SK-N-SH (cell line): Measurements from ENCODE around the gene KLK5. TPM values are rescaled to one million over a fixed set of nuclear protein-coding genes. Genes with fewer than 3 reads are reported as not detected.

ENCODE experiments used
- CTCF ChIA-PET: fragments of 300-600, 350-600 bp; formaldehyde crosslinking; extraction: SDS; loops from one replicate; lab custom pipeline; 2021; lab: Yijun Ruan, JAX
- POLR2A ChIA-PET: fragments of 350-600 bp; sonication (Branson Sonifier 250); formaldehyde crosslinking; extraction: SDS; loops from one replicate; lab custom pipeline; 2020; ENCODE audit warnings: antibody characterized with exemption, inconsistent platforms; lab: Yijun Ruan, JAX
- DNase-seq: peaks from one replicate; pipeline ENCODE4 v3.0.0; 2012
- H2AFZ ChIP-seq: fragments of 200-600 bp; sonication (generic); 2 replicates; pipeline ENCODE4 v1.8.1; 2016; ENCODE audit warnings: antibody characterized with exemption, mild to moderate bottlenecking, low read depth
- H3F3A ChIP-seq: fragments of 200-600 bp; sonication (generic); replicated peaks from 2 replicates; pipeline ENCODE3; 2016; ENCODE audit warnings: antibody characterized with exemption, mild to moderate bottlenecking; ENCODE audit not compliant: insufficient read depth
- H3K27ac ChIP-seq, 2 experiments: fragments of 200-500 bp in 1 of 2; fragments of 200-600 bp in 1 of 2; sonication (Bioruptor generic) in 1 of 2; sonication (generic), shearing (Covaris generic) in 1 of 2; 2 replicates each; pipeline versions ENCODE4 v1.5.1 to v1.6.1; 2014 to 2016; ENCODE audit warnings: low read depth in 2 of 2, inconsistent platforms in 1 of 2, low read length in 1 of 2, mild to moderate bottlenecking in 1 of 2, mixed read lengths in 1 of 2
- H3K27me3 ChIP-seq: fragments of 200-600 bp; sonication (generic), shearing (Covaris generic); 2 replicates; pipeline ENCODE4 v1.6.1; 2016; ENCODE audit warnings: mixed run types; ENCODE audit not compliant: insufficient read depth
- H3K36me3 ChIP-seq, 2 experiments: fragments of 200-500 bp in 1 of 2; fragments of 200-600 bp in 1 of 2; sonication (Bioruptor generic) in 1 of 2; sonication (generic) in 1 of 2; replicated peaks in 1 of 2; 2 replicates each; pipeline versions ENCODE3 to v1.5.1; 2014 to 2016; ENCODE audit warnings: low read length in 1 of 2, mild to moderate bottlenecking in 1 of 2; ENCODE audit not compliant: insufficient read depth in 2 of 2, control insufficient read depth in 1 of 2
- H3K4me1 ChIP-seq, 2 experiments: fragments of 200-500 bp in 1 of 2; fragments of 200-600 bp in 1 of 2; sonication (Bioruptor generic) in 1 of 2; sonication (generic), shearing (Covaris generic) in 1 of 2; 2 replicates each; pipeline versions ENCODE4 v1.5.1 to v1.6.1; 2014 to 2016; ENCODE audit warnings: low read depth in 1 of 2, low read length in 1 of 2, mixed run types in 1 of 2; ENCODE audit not compliant: insufficient read depth in 2 of 2, control insufficient read depth in 1 of 2
- H3K4me2 ChIP-seq: fragments of 200-600 bp; sonication (generic), shearing (Covaris generic); 2 replicates; pipeline ENCODE4 v1.6.1; 2017; ENCODE audit warnings: mixed run types
- H3K4me3 ChIP-seq, 2 experiments: fragments of 200-500 bp in 1 of 2; fragments of 200-600 bp in 1 of 2; sonication (Bioruptor generic) in 1 of 2; sonication (generic), shearing (Covaris generic) in 1 of 2; 2 replicates each; pipeline versions ENCODE4 v1.5.1 to v1.8.1; 2014 to 2016; ENCODE audit warnings: low read depth in 2 of 2, inconsistent platforms in 1 of 2, low read length in 1 of 2, mild to moderate bottlenecking in 1 of 2, mixed read lengths in 1 of 2, moderate library complexity in 1 of 2
- H3K79me2 ChIP-seq: fragments of 200-600 bp; sonication (generic); 2 replicates; pipeline ENCODE4 v1.8.1; 2017; ENCODE audit warnings: mild to moderate bottlenecking; ENCODE audit not compliant: insufficient read depth
- H3K9ac ChIP-seq: fragments of 200-600 bp; sonication (generic); 2 replicates; pipeline ENCODE4 v1.6.1; 2017; ENCODE audit warnings: mixed run types
- H3K9me2 ChIP-seq: fragments of 200-600 bp; sonication (generic); 2 replicates; pipeline ENCODE4 v1.6.1; 2017; ENCODE audit warnings: mixed run types
- H3K9me3 ChIP-seq: fragments of 200-600 bp; sonication (generic); 2 replicates; pipeline ENCODE4 v1.6.1; 2017; ENCODE audit warnings: mixed run types, mild to moderate bottlenecking, moderate library complexity
- H4K20me1 ChIP-seq: fragments of 200-600 bp; sonication (generic); 2 replicates; pipeline ENCODE4 v1.6.1; 2017; ENCODE audit warnings: mild to moderate bottlenecking, mixed run types; ENCODE audit not compliant: insufficient read depth
- ELF1 ChIP-seq: IDR thresholded peaks from 2 replicates; pipeline ENCODE4 v1.4.0; 2012
- EP300 ChIP-seq, 2 experiments: IDR thresholded peaks; 2 replicates each; pipeline versions ENCODE4 v1.4.0 to v1.6.1; 2012; ENCODE audit warnings: borderline replicate concordance in 1 of 2, low read depth in 1 of 2, low read length in 1 of 2
- EZH2phosphoT487 ChIP-seq: fragments of 200-600 bp; sonication (generic); IDR thresholded peaks from 2 replicates; pipeline ENCODE4 v1.6.1; 2017; ENCODE audit warnings: low read depth, mixed run types, mild to moderate bottlenecking, antibody characterized with exemption, moderate library complexity, borderline replicate concordance
- FOSL2 ChIP-seq: IDR thresholded peaks from 2 replicates; pipeline ENCODE4 v1.4.0; 2012; ENCODE audit warnings: low read depth, mild to moderate bottlenecking, moderate library complexity, borderline replicate concordance
- FOXJ3 ChIP-seq: sonication (generic); formaldehyde crosslinking; IDR thresholded peaks from 2 replicates; pipeline ENCODE4 v1.5.1; 2020; ENCODE audit warnings: mild to moderate bottlenecking, missing genetic modification reagents
- FOXM1 ChIP-seq: IDR thresholded peaks from 2 replicates; pipeline ENCODE4 v1.4.0; 2012; ENCODE audit warnings: low read depth, mild to moderate bottlenecking
- GATA2 ChIP-seq: sonication (generic); formaldehyde crosslinking; IDR thresholded peaks from 2 replicates; pipeline ENCODE4 v1.5.0; 2020; ENCODE audit warnings: mild to moderate bottlenecking, missing genetic modification reagents
- MAX ChIP-seq: IDR thresholded peaks from 2 replicates; pipeline ENCODE4 v1.4.0; 2012; ENCODE audit warnings: low read depth
- NRF1 ChIP-seq: IDR thresholded peaks from 2 replicates; pipeline ENCODE4 v1.6.1; 2012; ENCODE audit warnings: low read depth, mild to moderate bottlenecking, low read length
- POLR2AphosphoS5 ChIP-seq: IDR thresholded peaks from 2 replicates; pipeline ENCODE4 v1.6.1; 2012; ENCODE audit warnings: low read depth, low read length
- RAD21 ChIP-seq: IDR thresholded peaks from 2 replicates; pipeline ENCODE4 v1.6.1; 2012; ENCODE audit warnings: mild to moderate bottlenecking, low read length
- RFX5 ChIP-seq: IDR thresholded peaks from 2 replicates; pipeline ENCODE4 v1.6.1; 2012; ENCODE audit warnings: mild to moderate bottlenecking, improper control_type of control experiment, low read length
- SIN3A ChIP-seq: IDR thresholded peaks from 2 replicates; pipeline ENCODE4 v1.6.1; 2012; ENCODE audit warnings: low read depth, mild to moderate bottlenecking, low read length, moderate library complexity, borderline replicate concordance
- SMC3 ChIP-seq: IDR thresholded peaks from 2 replicates; pipeline ENCODE4 v1.6.1; 2012; ENCODE audit warnings: low read depth, low read length, improper control_type of control experiment
- TCF12 ChIP-seq: IDR thresholded peaks from 2 replicates; pipeline ENCODE4 v1.4.0; 2012
- TEAD4 ChIP-seq: IDR thresholded peaks from 2 replicates; pipeline ENCODE4 v1.4.0; 2012; ENCODE audit warnings: mild to moderate bottlenecking, borderline replicate concordance; ENCODE audit not compliant: insufficient read depth
- USF2 ChIP-seq: fragments of 150-350 bp; IDR thresholded peaks from 2 replicates; pipeline ENCODE4 v1.6.1; 2017; ENCODE audit warnings: antibody characterized with exemption, low read length, low read depth, borderline replicate concordance
- YY1 ChIP-seq: IDR thresholded peaks from 2 replicates; pipeline ENCODE4 v1.4.0; 2012; ENCODE audit warnings: low read depth, mild to moderate bottlenecking
- WGBS: methylation state at CpG from one replicate; pipeline ENCODE4 v1.1.6; 2017; ENCODE audit warnings: low lambda C conversion rate; 5-methylcytosine and 5-hydroxymethylcytosine counted together
- polyA plus RNA-seq, 3 experiments: library from polyadenylated mRNA; depleted of rRNA; stranded (reverse); fragments of >200 nt; gene quantifications; 2 replicates each; pipeline ENCODE4 v1.2.3, GENCODE V29; 2012
- TF ChIP-seq, protein P1 (sequence below): IDR thresholded peaks from 2 replicates; pipeline ENCODE4 v1.4.0; 2012; ENCODE audit warnings: low read depth, borderline replicate concordance
- TF ChIP-seq, protein P2 (sequence below): IDR thresholded peaks from 2 replicates; pipeline ENCODE4; 2012

The KLK5 gene
- polyA plus RNA-seq, 1 of the 3 experiments (the other 2 are of a cell fraction) = not detected

GRCh38 chr19:50910722-50911121 lies 42.1 kb downstream of the KLK5 start:
- Histone ChIP-seq H3K27ac (no peak overlapping the region), H3K4me2 (no peak overlapping the region), H2AFZ (no peak overlapping the region), H3K36me3 (no peaks in the 10 kb centered on the region), H3K9me3 (no peaks in the 10 kb centered on the region), H3K4me1 (no peaks in the 10 kb centered on the region), H3K9ac (no peak overlapping the region), H3F3A (no peaks in the 10 kb centered on the region), H4K20me1 (no peaks in the 10 kb centered on the region), H3K27me3 (peaks cover 83% of the 10 kb centered on the region), H3K4me3 (no peak overlapping the region), H3K9me2 (no peaks in the 10 kb centered on the region), H3K79me2 (no peaks in the 10 kb centered on the region)
- no peak for DNase-seq
- 6% methylated on average over 4 of the region's 4 CpGs for WGBS
- ChIA-PET CTCF (interaction anchor here (2.2 kb wide), 1 partner anchor 11 kb away, joined by 16 read pairs; no protein-coding TSS in a partner anchor), POLR2A (no interaction called here)
- TF ChIP-seq YY1 (no peak), MAX (no peak), GATA2 (CRISPR knock-in tag) (no peak), USF2 (no peak), FOXM1 (no peak), TEAD4 (no peak), POLR2AphosphoS5 (no peak), EZH2phosphoT487 (no peak), TCF12 (no peak), EP300 (IDR thresholded peaks at IDR 0.05; ENCODE audit: borderline replicate concordance in 1 of 2, low read depth in 1 of 2, low read length in 1 of 2) (no peak), ELF1 (no peak), NRF1 (no peak), FOXJ3 (no peak), RAD21 (no peak), SMC3 (no peak), SIN3A (no peak), RFX5 (no peak), FOSL2 (no peak)
- TF ChIP-seq, protein P1, sequence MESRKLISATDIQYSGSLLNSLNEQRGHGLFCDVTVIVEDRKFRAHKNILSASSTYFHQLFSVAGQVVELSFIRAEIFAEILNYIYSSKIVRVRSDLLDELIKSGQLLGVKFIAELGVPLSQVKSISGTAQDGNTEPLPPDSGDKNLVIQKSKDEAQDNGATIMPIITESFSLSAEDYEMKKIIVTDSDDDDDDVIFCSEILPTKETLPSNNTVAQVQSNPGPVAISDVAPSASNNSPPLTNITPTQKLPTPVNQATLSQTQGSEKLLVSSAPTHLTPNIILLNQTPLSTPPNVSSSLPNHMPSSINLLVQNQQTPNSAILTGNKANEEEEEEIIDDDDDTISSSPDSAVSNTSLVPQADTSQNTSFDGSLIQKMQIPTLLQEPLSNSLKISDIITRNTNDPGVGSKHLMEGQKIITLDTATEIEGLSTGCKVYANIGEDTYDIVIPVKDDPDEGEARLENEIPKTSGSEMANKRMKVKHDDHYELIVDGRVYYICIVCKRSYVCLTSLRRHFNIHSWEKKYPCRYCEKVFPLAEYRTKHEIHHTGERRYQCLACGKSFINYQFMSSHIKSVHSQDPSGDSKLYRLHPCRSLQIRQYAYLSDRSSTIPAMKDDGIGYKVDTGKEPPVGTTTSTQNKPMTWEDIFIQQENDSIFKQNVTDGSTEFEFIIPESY = no peak
- TF ChIP-seq, protein P2, sequence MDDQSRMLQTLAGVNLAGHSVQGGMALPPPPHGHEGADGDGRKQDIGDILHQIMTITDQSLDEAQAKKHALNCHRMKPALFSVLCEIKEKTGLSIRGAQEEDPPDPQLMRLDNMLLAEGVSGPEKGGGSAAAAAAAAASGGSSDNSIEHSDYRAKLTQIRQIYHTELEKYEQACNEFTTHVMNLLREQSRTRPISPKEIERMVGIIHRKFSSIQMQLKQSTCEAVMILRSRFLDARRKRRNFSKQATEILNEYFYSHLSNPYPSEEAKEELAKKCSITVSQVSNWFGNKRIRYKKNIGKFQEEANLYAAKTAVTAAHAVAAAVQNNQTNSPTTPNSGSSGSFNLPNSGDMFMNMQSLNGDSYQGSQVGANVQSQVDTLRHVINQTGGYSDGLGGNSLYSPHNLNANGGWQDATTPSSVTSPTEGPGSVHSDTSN = no peak
- TF ChIP-seq, all 33 proteins: peak for 0
